Measurements from ENCODE around the gene DSCAM.

DNA sequence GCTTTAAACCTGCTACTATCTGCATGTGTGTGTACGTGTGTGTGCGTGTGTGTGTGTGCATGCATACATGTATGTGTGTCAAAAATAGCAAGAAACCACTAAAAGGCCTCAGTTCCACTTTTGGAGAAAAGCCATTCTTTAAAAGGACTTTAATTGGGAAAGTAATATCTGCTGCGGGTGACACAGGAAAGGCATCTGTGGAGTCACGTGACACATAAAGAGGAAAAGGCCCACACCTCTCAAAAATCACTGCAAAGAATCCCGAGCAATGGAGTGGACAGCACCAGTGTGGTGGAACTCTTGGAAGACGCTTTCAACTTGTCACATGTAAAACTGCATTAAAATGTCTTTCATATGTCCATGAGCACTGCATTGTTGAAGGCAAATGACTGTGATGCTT, 63.6 kb downstream of the DSCAM start:
- TF ChIP-seq, protein P1, sequence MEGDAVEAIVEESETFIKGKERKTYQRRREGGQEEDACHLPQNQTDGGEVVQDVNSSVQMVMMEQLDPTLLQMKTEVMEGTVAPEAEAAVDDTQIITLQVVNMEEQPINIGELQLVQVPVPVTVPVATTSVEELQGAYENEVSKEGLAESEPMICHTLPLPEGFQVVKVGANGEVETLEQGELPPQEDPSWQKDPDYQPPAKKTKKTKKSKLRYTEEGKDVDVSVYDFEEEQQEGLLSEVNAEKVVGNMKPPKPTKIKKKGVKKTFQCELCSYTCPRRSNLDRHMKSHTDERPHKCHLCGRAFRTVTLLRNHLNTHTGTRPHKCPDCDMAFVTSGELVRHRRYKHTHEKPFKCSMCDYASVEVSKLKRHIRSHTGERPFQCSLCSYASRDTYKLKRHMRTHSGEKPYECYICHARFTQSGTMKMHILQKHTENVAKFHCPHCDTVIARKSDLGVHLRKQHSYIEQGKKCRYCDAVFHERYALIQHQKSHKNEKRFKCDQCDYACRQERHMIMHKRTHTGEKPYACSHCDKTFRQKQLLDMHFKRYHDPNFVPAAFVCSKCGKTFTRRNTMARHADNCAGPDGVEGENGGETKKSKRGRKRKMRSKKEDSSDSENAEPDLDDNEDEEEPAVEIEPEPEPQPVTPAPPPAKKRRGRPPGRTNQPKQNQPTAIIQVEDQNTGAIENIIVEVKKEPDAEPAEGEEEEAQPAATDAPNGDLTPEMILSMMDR (IDR thresholded peaks at IDR 0.05), result no peak
- TF ChIP-seq EZH2phosphoT487 (IDR thresholded peaks at IDR 0.05), result no peak
